Body of pancreas (tissue), 4 donors: ENCODE results near the gene PHF1.

Experiments
- POLR2A ChIP-seq, 3 donors: fragments of 450-650 bp; IDR thresholded peaks; one replicate each; pipeline ENCODE4 v1.6.1; 2016; ENCODE audit warnings: antibody characterized with exemption in 3 of 3, mild to moderate bottlenecking in 2 of 3
- TF ChIP-seq, protein P1 (sequence below), 7 experiments: fragments of 450-650 bp in 4 of 7; fragments of 200-600 bp in 3 of 7; sonication (generic) in 3 of 7; IDR thresholded peaks; one replicate each; pipeline ENCODE4 v1.5.1; 2016 to 2019; ENCODE audit warnings: antibody characterized with exemption in 7 of 7

DNA sequence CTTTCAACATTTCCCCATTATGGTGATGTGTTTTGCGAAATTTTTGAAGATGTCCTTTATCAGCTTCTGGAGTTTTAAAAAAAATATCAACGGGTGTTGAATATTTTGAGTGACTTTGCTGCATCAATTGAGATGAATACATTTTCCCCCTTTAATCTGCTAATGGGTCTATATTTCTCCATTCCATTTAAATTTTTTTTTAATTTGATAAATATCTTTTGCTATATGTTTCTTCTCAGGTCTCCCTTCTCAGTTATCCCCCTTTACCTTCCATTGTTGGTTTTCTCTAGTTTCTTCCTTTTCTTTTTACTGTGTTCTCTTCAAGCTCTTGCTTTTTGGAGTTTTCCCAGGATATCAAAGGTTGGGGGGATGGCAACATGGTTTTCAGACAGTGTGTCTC, 20.6 kb upstream of the PHF1 start:
- TF ChIP-seq, protein P1, sequence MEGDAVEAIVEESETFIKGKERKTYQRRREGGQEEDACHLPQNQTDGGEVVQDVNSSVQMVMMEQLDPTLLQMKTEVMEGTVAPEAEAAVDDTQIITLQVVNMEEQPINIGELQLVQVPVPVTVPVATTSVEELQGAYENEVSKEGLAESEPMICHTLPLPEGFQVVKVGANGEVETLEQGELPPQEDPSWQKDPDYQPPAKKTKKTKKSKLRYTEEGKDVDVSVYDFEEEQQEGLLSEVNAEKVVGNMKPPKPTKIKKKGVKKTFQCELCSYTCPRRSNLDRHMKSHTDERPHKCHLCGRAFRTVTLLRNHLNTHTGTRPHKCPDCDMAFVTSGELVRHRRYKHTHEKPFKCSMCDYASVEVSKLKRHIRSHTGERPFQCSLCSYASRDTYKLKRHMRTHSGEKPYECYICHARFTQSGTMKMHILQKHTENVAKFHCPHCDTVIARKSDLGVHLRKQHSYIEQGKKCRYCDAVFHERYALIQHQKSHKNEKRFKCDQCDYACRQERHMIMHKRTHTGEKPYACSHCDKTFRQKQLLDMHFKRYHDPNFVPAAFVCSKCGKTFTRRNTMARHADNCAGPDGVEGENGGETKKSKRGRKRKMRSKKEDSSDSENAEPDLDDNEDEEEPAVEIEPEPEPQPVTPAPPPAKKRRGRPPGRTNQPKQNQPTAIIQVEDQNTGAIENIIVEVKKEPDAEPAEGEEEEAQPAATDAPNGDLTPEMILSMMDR (IDR thresholded peaks at IDR 0.05) = no peak
- no peak for TF ChIP-seq POLR2A (IDR thresholded peaks at IDR 0.05)
